IPS-18c (cell line): Measurements from ENCODE around the gene ZG16B.

ENCODE experiments used
- H3K4me3 ChIP-seq: 2 replicates; pipeline ENCODE4 v1.7.0; 2013; ENCODE audit warnings: low read depth, mild to moderate bottlenecking, low read length, moderate library complexity; ENCODE audit not compliant: insufficient read depth
- H3K9me3 ChIP-seq: one replicate; pipeline ENCODE4 v1.6.1; 2013; ENCODE audit warnings: mild to moderate bottlenecking, low read length, moderate library complexity; ENCODE audit not compliant: control insufficient read depth, insufficient read depth

Gene ZG16B

DNA sequence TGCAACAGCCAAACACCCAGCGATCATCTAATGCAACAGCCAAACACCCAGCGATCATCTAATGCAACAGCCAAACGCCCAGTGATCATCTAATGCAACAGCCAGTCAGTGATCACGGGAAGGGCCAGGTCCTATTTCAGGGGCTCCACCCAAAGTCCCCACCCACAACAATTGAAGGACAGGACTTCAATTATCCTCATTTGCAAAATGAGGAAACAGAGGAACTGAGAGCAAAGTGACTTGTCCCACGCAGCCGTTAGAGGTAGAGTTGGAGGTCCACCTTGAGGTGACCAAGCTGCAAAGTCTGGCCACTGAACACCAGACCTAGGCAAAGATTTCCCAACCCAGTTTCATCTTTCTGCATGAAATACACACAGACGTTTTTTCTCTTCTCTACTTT, 3.7 kb downstream of the ZG16B start:
- H3K9me3 ChIP-seq = no peaks in the 10 kb centered on the region

DNA sequence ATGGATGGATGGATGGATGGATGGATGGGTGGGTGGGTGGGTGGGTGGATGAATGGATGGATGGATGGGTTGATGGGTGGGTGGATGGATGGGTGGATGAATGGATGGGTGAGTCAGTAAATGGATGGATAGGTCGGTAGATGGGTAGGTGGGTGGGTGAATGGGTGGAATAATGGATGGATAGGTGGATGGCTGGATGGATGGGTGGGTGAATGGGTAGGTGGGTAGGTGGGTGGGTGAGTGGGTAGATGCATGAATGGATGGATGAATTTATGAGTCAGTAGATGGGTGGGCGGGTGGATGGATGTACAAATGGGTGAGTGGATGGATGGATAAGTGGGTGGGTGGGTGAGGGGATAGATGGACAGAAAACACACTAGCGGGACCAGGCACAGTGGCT, 4.9 kb downstream of the ZG16B start:
- Histone ChIP-seq H3K4me3 (no peak overlapping the region), H3K9me3 (no peaks in the 10 kb centered on the region)

More for the DNA sequence above, 3.7 kb downstream of the ZG16B start:
- H3K4me3 ChIP-seq = no peak overlapping the region

DNA sequence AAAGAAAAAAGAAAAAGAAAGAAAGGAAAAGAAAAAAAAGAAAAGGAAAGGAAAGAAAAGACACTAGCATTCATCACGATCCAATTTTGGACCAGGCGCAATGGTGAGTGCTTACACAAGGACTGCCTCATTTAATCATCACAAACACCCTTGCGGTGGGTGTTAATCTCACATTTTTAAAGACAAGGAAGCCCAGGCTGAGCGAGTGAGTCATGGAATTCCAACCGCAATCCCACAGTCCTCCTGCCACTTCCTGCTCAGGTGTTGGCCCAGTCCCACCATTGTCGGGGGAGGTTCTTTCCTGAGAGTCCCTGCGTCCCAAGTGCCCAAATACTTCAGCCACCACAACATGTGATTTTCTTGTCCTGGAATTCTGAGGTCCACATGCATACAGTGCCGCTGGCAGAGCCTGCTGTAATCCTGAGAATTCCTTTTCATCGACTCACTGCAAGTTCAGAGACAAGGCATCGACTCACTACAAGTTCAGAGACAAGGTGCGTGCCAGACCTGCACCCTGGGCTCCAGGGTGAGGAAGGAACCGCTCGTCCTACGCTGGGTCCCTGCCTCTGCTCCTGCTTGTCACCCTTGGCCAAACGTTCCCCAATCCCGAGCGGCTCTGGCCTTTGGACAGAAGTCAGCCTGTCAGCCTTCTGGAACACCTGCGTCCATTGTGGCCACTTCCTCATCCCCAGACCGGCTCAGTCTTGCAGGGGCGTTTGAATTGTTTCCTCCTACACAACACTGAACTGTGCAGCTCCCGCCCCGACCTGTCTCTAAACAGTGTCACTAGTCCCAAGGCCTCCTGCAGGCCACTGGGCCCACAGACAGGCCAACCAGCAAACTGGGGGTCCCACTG, 5.8 kb downstream of the ZG16B start:
- H3K4me3 ChIP-seq = no peak overlapping the region; the same call in 1 of the 2 replicates

DNA sequence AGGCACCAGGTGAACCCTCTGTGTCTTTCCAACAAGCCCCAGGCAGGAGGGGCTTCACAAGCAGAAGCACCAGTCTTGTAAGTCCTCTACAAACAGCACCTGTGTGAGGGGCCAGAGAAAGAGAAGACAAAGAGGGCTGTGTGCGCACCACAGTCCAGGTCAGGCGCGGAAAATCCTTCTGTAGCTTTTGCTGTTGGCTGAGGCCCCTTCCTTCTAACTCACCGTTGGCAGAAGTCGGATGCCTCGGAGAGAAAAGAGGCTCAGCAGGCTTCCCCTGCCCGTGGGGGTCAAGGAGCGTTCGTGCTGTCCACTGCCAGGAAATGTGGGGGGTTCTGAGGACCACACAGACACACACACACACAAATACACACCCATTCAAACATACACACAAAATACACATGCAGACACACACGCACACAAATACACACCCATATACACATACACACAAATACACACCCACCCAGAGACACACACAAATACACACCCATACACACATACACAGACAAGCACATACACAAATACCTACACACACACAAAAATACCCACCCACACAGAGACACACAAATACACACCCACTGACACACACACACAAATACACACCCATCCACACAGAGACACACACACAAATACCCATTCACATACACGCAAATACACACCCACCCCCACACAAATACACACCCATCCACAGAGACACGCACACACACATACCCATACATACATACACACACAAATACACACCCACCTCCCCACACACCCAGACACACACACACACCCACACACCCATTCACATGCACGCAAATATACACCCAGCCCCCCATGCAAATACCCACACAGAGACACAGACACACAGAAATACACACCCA, 6.8 kb downstream of the ZG16B start:
- Histone ChIP-seq H3K9me3 (no peaks in the 10 kb centered on the region), H3K4me3 (no peak overlapping the region)

More for the DNA sequence above, 5.8 kb downstream of the ZG16B start:
- H3K9me3 ChIP-seq = no peaks in the 10 kb centered on the region

DNA sequence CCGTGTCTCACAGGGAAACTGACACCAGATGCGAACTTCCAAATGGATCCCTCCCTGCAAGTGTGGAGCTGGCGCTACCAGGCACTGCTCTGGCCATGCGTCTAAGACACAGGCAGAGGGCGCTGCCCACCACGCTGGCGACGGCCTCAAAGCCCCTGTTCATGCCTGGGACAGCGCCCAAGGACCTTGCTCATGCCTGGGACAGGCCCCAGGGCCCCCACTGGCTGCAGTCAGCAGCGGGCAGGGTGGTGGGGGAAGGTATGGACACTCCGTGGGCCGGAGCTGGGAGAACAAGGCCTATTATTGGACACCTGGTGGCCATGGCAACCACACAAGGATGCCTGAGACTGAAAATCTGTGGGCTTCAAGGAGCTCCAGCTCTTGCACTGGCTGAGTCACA, 8.8 kb downstream of the ZG16B start:
- peaks cover 2% of the 10 kb centered on the region for H3K9me3 ChIP-seq
- H3K4me3 ChIP-seq = no peak overlapping the region

DNA sequence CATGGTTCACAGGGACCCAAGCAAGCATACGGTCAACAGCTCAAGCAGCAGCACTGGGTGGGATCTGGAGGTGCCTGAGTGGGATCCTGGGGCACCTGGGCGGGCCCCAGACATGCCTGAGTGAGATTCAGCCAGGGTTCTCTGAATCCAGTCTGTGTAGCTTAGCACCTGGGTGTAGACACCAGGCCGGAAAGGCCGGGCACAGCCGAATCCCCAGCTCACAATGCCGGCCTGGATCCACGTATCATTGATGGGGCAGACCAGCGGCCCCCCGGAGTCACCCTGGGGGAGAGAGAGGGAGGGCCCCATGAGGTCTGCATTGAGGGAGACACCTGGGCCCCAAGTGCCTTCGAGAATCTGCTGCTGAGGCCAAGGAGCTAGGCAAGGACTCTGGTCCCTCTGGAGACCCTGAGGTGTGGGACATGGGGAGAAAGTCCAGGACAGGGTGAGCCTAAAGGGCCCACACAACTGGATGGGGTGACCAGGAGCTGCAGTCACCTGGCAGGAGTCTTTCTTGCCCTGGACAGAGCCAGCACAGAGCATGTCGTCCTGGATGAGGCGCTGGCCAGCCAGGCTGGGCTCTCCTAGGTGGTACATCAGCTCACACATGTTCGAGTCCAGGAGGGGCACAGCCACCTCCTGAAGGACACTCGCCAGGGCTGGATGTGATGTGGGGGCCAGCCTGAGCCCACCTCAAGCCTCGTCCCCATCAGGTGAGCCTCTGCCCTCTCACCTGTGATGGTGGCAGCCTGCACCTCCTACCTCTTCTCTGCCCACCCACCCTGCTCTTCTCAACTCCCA, 9.7 kb downstream of the ZG16B start:
- H3K4me3 ChIP-seq = no peak overlapping the region
- peaks cover 2% of the 10 kb centered on the region for H3K9me3 ChIP-seq

DNA sequence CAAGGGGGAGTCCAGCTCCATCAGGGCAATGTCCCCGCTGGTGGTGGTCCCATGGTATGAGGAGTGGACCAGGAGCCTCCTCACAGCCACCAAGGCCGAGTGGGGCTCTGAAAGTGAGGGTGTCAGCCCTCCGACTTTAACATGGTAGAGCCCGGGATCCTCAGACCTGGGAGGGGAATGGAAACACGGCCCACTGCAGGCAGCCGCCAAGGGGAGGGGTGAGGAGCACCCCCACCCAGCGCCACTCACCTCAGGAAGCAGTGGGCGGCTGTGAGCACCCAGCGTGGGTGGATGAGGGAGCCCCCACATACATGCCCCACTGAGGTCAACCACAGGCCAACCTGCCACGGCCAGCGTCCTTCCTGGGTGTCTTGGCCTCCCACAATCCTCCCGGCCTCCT, 10.8 kb downstream of the ZG16B start:
- H3K4me3 ChIP-seq = no peak overlapping the region
- H3K9me3 ChIP-seq = peaks cover 2% of the 10 kb centered on the region

DNA sequence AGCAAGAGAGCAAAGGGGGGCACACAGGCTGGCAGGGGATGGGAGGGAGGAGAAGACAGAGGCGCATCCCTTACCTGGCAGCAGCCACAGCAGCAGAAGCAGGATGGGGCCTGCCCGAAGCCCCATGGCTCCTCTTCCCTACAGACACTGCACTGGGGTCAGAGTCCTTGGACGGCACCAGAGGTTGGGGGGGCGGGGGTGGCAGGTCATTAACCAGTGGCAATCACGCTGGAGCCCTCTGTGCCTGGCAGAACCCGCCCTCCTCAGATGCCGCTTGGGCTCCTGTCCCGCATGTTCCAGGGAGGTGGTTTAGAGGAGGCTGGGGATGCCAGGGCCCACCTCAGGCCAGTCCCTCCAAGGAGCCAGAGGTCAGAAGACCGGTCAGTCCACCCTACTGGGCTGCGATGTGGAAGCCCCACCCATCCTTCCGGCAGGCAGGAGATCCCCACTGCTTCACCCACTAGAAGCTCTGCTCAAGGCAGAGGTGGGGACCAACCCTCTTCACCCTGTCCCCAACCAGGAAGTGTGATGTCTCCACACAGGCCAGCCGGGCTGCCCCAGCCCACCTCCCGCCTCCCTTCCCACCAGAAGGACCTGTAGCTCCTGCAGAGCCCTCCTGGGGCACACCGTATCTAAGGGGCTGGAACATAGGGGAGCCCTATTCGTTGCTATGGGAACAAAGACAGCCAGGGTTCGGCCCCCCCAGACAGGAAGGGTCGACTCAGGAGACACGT, 11.7 kb downstream of the ZG16B start:
- H3K4me3 ChIP-seq = no peak overlapping the region
- H3K9me3 ChIP-seq = peaks cover 2% of the 10 kb centered on the region

DNA sequence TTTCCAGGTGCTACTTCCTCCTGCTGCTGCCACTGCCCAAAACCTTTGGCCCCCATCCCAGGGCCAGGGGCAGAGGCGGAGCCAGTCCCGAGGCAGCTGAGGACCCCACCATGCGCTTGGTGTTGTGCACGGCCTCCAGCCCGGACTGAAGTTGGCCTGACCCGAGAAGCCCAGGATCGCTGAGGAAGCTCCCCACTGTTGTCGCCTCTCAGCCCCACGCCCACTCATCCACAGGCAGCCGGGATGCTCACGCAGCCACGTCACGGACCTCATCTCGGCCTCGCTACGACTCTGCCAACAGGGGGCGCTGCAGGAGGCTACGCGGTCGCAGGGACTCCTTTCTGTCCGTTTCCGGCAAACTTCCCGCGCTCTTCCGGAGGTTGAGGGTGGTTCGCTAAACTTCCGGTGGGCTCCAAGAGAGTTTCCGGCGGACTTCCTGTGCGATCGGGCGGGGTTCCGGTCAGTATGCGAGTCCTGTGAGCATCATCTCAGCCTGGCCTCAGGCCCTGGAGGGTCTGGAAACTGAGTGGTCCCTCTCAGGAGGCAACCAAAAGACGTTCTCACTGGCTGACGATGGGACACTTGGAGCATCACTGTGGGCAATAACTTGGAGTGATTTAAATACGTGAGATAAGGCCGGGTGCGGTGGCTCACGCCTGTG, 12.4 kb downstream of the ZG16B start:
- Histone ChIP-seq H3K4me3 (no peak overlapping the region), H3K9me3 (peaks cover 2% of the 10 kb centered on the region)

DNA sequence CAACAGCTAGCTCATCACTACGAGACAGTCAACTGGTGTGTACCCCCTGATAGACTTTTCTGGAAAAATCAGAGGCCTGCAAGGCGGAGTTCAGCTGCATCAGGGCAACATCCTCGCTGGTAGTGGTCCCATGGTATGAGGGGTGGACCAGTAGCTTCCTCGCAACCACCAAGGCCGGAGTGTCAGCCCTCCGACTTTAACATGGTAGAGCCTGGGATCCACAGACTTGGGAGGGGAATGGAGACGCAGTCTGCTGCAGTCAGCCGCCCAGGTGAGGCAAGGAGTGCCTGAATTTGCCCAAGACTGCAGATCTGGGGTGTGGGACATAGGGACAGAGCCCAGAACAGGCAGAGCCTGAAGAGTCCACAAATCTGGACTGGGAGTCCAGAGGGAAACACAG, 13.4 kb downstream of the ZG16B start:
- Histone ChIP-seq H3K4me3 (no peak overlapping the region), H3K9me3 (peaks cover 2% of the 10 kb centered on the region)

DNA sequence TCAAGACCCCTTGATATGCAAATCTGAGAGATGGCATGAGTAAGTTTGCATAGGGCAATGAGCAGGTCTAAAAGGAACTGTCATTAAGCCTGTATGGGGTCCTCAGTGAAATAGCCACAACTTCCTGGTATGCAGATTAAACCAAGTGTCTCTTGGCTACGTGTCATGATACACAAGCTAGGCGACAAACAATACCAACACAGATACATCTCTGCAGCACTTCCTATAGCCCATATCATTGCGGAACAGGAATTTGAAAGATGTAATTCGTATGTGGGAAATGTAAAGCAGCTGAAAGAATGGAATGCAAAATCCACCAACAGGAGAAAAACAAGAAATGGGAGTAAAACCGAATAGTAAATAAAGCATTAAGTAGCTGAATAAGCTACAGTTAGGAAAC, 15.0 kb downstream of the ZG16B start:
- H3K9me3 ChIP-seq = peaks cover 2% of the 10 kb centered on the region
- H3K4me3 ChIP-seq = no peak overlapping the region

DNA sequence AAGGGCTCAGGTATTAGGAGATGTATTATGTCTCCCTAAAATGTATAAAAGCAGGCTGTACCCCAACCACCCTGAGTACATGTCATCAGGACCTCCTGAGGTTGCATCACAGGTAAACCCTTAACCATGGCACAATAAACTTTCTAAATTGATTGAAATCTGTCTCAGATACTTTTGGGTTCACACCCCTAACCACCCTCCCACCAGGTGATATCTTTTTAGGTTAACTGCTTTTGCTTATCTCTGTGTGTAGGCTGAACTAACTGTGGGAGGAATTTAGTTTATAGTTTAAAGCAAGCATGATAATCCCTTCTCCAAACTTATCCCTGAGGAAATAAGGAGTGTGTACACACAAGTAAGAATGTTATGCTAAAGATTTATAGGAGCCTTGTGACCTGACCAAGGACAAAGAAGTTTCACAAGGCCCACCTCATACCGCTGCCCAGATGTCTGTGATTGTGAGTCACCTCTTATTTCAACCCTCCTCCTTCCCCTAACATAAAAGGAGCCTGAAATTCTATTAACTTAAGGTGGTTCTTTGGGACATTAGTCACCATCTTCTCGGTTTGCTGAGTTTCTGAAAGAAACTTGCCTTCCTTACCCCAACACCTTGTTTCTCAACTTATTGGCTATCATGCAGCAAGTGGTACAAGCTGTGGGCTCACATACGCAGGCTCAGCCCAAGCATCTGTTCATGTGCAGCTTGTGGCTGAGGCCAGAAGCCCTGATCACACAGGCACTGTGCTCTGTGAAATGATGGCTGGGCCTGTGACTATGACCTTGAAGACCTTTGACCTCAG, 16.6 kb downstream of the ZG16B start:
- Histone ChIP-seq H3K4me3 (no peak overlapping the region), H3K9me3 (peaks cover 2% of the 10 kb centered on the region)

DNA sequence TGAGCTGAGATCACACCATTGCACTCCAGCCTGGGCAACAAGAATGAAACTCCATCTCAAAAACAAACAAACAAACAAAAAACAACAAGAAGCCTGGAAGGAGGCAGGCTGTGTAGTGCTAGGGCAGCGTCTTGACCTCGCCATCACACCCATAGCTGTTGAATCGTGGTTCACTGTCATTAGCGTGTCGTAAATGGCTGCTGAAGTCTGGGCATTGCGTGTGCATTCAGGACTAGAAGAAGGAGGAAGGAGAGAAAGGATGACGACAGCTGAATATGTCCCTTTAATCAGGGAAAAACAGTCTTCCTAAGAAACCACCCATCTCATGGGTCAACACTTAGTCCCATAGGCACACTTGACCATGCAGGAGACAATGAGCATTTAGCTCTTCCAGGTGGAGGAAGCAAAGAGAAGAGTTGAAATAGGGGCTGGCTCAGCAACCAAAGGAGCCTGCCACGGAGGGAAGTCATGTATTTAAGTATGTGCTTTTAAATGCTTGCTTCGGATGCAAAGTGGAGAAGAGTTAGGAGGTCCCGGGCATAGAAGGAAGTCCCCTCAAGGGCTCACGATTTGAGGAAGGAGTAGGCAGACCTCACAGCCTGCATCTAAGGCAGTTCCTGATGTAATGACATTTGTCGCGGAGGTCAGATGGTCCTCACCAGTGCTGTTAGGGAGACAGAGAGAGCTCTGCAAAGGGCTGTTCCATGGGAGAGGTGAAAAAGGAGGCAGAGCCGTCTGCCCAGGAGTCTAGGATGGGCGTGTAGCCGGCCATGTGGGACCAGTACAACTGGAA, 19.0 kb downstream of the ZG16B start:
- no peak overlapping the region for H3K4me3 ChIP-seq
- no peaks in the 10 kb centered on the region for H3K9me3 ChIP-seq

DNA sequence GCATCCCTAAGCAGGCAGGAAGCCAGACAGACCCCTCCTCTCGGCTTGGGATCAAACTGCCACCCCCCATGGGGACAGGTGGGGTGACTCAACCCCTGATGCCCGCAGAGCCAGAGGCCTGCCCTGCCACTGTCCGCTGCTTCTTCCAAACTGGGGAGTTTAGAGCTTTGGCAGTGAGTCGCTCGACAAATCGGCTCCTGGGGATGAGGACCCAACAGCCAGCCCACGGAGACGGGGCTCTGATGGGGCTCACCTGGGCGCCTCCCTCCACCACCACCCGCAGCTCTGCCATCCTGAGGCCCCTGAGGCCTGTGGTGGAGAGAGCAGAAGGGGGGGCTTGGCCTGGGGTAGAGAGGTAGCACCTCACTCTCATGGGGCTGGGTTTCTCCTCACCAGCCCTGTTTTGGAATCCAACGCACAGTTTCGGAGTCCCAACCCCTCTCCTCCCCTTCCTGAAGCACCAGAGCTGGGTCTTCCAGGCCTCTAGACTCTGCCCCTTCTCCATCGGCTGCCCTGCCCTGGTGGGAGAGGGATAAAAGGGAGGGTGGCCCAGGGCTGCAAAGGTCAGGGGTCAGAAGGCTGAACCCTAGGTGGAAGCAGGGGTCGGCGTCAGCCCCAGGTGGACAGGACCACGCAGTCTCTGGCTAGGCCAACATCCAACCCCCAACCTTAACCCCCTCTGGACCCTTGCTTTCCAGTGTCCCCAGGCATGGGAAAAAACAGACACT, 22.1 kb downstream of the ZG16B start:
- no peak overlapping the region for H3K4me3 ChIP-seq

More for the DNA sequence above, 22.1 kb downstream of the ZG16B start:
- H3K9me3 ChIP-seq = no peaks in the 10 kb centered on the region
